ENCODE results near the gene XXYLT1. TPM values are rescaled to one million over a fixed set of nuclear protein-coding genes. Genes with fewer than 3 reads are reported as not detected.

XXYLT1 gene
- total RNA-seq, 2 experiments from 2014 or later, result 8.8 to 9.6 TPM

- H3K27ac Mint-ChIP-seq, result no peak overlapping the region
- H3K4me3 Mint-ChIP-seq, result no peak overlapping the region
- H3K4me1 Mint-ChIP-seq, result peaks cover 31% of the 10 kb centered on the region
- no peaks in the 10 kb centered on the region for H3K27me3 Mint-ChIP-seq
- no peak for DNase-seq
- no peaks in the 10 kb centered on the region for H3K9me3 Mint-ChIP-seq
- peaks cover 13% of the 10 kb centered on the region for H3K36me3 Mint-ChIP-seq
Measured at GRCh38 chr3:195248281-195248680, 22.7 kb downstream of the XXYLT1 start.

DNA sequence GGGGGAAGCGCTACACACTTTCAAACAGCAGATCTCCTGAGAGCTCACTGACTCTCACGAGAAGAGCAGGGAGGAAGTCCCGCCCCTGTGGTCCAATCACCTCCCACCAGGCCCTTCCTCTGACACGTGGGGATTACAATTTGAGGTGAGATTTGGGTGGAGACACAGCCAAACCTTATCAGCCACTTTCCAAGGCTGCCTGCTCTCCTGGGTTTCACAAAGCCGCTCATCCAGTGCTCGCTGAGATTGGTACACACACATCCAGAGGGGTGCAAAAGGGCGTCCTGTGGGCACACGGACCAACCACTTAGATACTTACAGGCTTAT lies 23.1 kb downstream of the XXYLT1 start:
- Mint-ChIP-seq H3K4me3 (no peak overlapping the region), H3K27me3 (no peaks in the 10 kb centered on the region), H3K27ac (no peak overlapping the region), H3K36me3 (peaks cover 13% of the 10 kb centered on the region), H3K9me3 (no peaks in the 10 kb centered on the region), H3K4me1 (peaks cover 31% of the 10 kb centered on the region)
- DNase-seq, result no peak

DNA sequence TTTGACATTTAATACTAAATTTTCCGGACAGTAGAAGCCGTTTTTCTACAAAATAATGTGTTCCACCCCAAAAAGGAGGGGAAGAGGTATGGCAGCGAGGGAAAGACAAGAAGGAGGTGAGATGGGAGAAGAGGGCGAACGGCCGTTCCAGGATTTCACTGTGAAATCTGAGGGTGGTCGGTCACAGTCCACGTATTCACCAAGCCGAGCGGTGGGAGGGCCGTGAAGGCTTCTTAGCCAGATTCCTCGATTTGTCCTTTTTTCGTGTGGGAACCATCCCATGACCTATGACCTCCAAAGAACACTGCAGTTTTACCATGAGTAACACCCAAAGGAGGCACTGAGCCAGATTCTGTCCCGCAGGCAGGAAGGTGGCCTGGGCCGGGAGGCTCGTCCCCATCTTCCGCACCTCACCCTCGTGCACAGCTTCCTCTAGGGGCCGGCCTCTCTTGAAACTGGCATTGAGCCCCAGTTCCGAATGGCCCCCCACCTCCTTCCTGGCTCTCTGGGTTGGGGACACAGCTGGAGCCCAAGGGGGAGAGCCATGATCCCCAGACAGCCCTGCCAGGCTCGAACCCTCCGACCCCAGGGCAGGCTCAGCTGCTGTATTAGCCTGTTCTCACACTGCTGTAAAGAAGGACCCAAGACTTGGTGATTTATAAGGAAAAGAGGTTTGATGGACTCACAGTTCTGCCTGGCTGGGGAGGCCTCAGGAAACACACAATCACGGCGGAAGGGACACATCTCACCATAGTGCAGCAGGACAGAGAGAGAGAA lies 23.7 kb downstream of the XXYLT1 start:
- Mint-ChIP-seq H3K4me1 (peaks cover 26% of the 10 kb centered on the region), H3K4me3 (no peak overlapping the region), H3K36me3 (peaks cover 13% of the 10 kb centered on the region), H3K9me3 (no peaks in the 10 kb centered on the region), H3K27me3 (no peaks in the 10 kb centered on the region), H3K27ac (no peak overlapping the region)
- DNase-seq, result no peak

DNA sequence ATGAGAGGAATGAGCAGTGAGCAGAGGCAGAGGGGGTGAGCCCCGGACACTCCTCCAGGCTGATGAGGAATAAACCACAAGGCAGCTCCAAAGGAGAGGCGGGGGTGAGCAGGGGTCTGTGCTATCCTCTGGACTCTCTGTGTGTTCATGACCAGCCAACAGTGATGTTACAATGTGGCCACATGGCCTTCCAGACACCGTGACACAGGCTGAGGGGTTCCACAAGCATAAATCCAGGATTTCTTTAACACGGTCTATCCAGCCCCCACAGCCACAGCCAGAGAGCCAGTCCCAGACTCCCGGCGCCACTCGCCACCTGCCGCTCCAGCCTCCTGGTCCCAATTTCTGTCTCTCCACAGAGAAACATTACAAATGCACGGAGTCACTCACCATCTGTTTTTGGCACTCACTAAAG lies 24.4 kb downstream of the XXYLT1 start:
- Mint-ChIP-seq H3K4me3 (no peak overlapping the region), H3K36me3 (peaks cover 13% of the 10 kb centered on the region), H3K27me3 (no peaks in the 10 kb centered on the region), H3K27ac (no peak overlapping the region), H3K9me3 (no peaks in the 10 kb centered on the region), H3K4me1 (peaks cover 21% of the 10 kb centered on the region)
- no peak for DNase-seq

- H3K27ac Mint-ChIP-seq, result no peak overlapping the region
- peaks cover 11% of the 10 kb centered on the region for H3K4me1 Mint-ChIP-seq
Measured at GRCh38 chr3:195245531-195245951, 25.4 kb downstream of the XXYLT1 start.

GRCh38 chr3:195241592-195242355 lies 29.2 kb downstream of the XXYLT1 start:
- H3K9me3 Mint-ChIP-seq, result peaks cover 8% of the 10 kb centered on the region
- no peaks in the 10 kb centered on the region for H3K27me3 Mint-ChIP-seq
- no peak overlapping the region for H3K27ac Mint-ChIP-seq

More at GRCh38 chr3:195245531-195245951, 25.4 kb downstream of the XXYLT1 start:
- no peak overlapping the region for H3K4me3 Mint-ChIP-seq
- no peaks in the 10 kb centered on the region for H3K9me3 Mint-ChIP-seq
- H3K36me3 Mint-ChIP-seq, result peaks cover 13% of the 10 kb centered on the region
- no peaks in the 10 kb centered on the region for H3K27me3 Mint-ChIP-seq
- DNase-seq, result no peak

DNA sequence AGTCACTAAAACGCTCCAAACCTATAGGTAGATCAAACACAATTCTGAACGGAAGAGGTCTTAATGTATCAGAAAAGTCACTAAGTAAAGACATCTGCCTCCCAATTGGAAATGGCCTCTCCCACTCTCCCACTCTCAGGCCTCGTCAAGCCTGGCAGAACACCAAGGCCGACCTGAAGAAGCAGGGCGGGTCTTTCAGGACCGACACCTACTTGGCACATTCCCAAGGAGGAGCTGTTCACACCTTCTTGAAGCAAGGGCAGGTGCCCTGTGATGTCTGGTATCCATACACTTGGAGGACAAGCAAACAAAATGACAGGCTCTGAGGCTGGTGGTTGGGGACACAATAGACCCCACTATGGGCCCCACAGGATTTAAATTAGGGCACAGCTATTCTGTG lies 30.0 kb downstream of the XXYLT1 start:
- Mint-ChIP-seq H3K9me3 (peaks cover 8% of the 10 kb centered on the region), H3K27ac (no peak overlapping the region), H3K36me3 (peaks cover 24% of the 10 kb centered on the region), H3K4me3 (no peak overlapping the region), H3K27me3 (no peaks in the 10 kb centered on the region), H3K4me1 (peaks cover 6% of the 10 kb centered on the region)
- no peak for DNase-seq

More at GRCh38 chr3:195241592-195242355, 29.2 kb downstream of the XXYLT1 start:
- no peak for DNase-seq
- Mint-ChIP-seq H3K4me3 (no peak overlapping the region), H3K36me3 (peaks cover 25% of the 10 kb centered on the region), H3K4me1 (peaks cover 6% of the 10 kb centered on the region)

DNA sequence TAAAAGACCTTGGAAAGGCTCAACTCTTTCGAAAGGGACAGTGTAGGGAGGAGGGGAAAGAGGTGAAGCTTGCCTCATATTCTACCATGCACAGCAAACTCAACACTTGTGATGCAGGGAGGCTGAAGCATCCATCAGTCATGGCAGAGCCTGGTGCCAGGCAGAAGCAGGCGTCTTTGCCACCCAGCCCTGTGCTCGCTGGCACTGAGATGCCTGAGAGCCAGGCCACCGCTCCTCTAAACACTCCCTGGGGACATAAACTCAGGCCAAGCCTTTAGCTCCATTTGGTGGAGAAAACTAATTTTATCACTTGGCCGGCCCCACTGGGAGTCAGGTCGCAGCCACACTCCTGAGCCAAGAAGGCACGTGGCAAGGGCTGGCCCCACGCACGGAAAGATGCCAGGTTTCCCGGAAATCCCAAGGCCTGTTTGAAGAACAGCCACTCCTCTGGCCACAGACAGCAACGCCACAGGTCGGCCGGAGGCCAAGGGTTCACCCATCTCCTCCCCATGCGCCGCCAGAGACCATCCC lies 30.7 kb downstream of the XXYLT1 start:
- DNase-seq, result no peak
- Mint-ChIP-seq H3K27me3 (no peaks in the 10 kb centered on the region), H3K36me3 (peaks cover 26% of the 10 kb centered on the region), H3K9me3 (peaks cover 8% of the 10 kb centered on the region), H3K27ac (no peak overlapping the region), H3K4me3 (no peak overlapping the region), H3K4me1 (peaks cover 6% of the 10 kb centered on the region)

- peaks cover 6% of the 10 kb centered on the region for H3K4me1 Mint-ChIP-seq
- H3K27ac Mint-ChIP-seq, result no peak overlapping the region
- no peak for DNase-seq
- H3K36me3 Mint-ChIP-seq, result peaks cover 26% of the 10 kb centered on the region
- no peaks in the 10 kb centered on the region for H3K27me3 Mint-ChIP-seq
- H3K4me3 Mint-ChIP-seq, result no peak overlapping the region
- peaks cover 9% of the 10 kb centered on the region for H3K9me3 Mint-ChIP-seq
Measured at GRCh38 chr3:195239121-195239520, 31.8 kb downstream of the XXYLT1 start.

GRCh38 chr3:195238586-195239118 lies 32.3 kb downstream of the XXYLT1 start:
- Mint-ChIP-seq H3K9me3 (peaks cover 9% of the 10 kb centered on the region), H3K27ac (no peak overlapping the region), H3K4me1 (peaks cover 4% of the 10 kb centered on the region), H3K4me3 (no peak overlapping the region), H3K36me3 (peaks cover 26% of the 10 kb centered on the region), H3K27me3 (no peaks in the 10 kb centered on the region)
- DNase-seq, result no peak

DNA sequence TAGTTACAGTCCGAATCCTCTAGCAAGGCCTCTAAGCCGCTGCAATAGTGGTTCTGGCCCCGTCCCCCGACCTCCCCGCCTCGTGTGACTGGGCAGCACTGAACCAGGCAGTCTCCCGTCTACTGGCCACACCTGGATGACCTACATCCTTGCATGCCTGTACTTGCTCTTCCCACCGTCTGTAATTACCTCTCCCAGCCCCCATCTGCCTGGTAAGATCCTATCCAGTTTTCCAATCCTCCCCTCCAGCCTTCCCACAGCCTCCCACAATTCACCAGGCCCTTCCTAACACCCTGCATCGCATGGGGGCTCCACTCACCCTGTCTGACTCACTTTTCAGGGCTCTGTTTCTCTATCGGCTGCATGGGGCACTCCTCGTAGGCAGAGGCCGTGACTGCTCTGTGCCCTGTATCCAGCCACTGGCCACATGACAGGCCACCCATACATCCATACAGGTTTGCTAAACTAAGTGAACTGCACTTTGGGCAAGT lies 32.8 kb downstream of the XXYLT1 start:
- Mint-ChIP-seq H3K4me3 (no peak overlapping the region), H3K27ac (no peak overlapping the region), H3K36me3 (peaks cover 26% of the 10 kb centered on the region), H3K9me3 (peaks cover 9% of the 10 kb centered on the region), H3K27me3 (no peaks in the 10 kb centered on the region), H3K4me1 (peaks cover 4% of the 10 kb centered on the region)
- DNase-seq, result no peak

DNA sequence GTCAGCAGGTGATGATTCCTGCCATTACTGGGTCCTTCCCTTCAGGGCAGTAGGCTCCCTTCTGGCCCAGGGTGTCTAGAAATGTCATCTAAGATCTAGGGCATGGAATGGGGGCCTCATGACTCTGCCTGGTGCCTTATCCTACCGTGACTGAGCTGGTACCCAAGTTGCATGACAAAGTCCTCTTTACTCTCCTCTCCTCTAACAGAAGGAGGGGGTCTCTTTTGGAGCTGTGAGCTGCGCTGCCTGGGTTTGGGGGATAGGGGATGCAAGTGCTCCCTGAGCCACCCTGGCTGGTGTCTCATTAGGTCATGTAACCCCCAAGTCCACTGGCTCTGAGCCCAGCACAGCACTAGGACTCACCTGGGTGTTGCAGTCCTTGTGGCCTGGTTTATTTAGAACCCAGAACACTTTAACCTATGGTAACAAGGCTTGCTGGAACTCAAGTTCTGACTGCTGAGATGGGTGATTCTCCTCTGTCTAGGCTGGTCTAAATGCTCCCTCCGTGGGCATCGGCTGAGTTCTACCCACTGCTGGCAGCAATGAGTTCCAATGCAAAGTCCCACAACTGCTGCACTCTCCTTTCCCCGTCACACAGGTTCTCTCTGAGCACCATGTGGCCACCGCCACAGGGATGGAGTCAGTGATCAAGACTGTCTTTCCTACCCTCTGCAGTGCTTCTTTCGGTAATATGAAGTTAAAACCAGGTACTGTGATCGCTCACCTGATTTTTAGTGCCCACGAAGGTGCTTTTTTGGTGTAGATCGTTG lies 34.0 kb downstream of the XXYLT1 start:
- Mint-ChIP-seq H3K27ac (no peak overlapping the region), H3K4me1 (peaks cover 4% of the 10 kb centered on the region), H3K9me3 (peaks cover 15% of the 10 kb centered on the region), H3K27me3 (no peaks in the 10 kb centered on the region), H3K36me3 (peaks cover 26% of the 10 kb centered on the region), H3K4me3 (no peak overlapping the region)
- DNase-seq, result no peak

GRCh38 chr3:195236076-195236798 lies 34.7 kb downstream of the XXYLT1 start:
- H3K36me3 Mint-ChIP-seq, result peaks cover 26% of the 10 kb centered on the region
- no peak overlapping the region for H3K4me3 Mint-ChIP-seq
- H3K27me3 Mint-ChIP-seq, result no peaks in the 10 kb centered on the region
- H3K27ac Mint-ChIP-seq, result no peak overlapping the region
- peaks cover 4% of the 10 kb centered on the region for H3K4me1 Mint-ChIP-seq
- H3K9me3 Mint-ChIP-seq, result peaks cover 18% of the 10 kb centered on the region
- DNase-seq, result no peak

DNA sequence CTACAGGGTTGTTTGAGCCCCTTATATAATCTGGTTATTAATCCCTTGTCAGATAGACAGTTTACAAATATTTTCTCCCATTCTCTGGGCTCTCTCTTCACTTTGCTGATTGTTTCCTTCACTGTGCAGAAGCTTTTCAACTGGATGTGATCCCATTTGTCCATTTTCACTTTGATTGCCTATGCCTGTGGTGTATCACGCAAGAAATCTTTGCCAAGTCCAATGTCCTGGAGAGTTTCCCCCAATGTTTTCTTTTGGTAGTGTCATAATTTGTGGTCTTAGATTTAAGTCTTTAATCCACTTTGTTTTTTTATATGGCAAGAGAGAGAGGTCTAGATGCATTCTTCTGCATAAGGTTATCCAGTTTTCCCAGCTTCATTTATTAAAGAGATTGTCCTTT lies 40.7 kb downstream of the XXYLT1 start:
- H3K27ac Mint-ChIP-seq, result no peak overlapping the region
- H3K4me1 Mint-ChIP-seq, result peaks cover 18% of the 10 kb centered on the region
- no peak for DNase-seq
- peaks cover 10% of the 10 kb centered on the region for H3K9me3 Mint-ChIP-seq
- H3K36me3 Mint-ChIP-seq, result peaks cover 21% of the 10 kb centered on the region
- H3K27me3 Mint-ChIP-seq, result no peaks in the 10 kb centered on the region
- no peak overlapping the region for H3K4me3 Mint-ChIP-seq

Data from activated naive CD8-positive, alpha-beta T cell treated with anti-CD3 and anti-CD28 coated beads for 36 hours (primary cell).